Measurements from ENCODE around the gene TM9SF1. TPM values are rescaled to one million over a fixed set of nuclear protein-coding genes. Genes with fewer than 3 reads are reported as not detected.

TM9SF1 gene
- total and polyA plus RNA-seq, 9 of the 15 experiments (the other 6 are each of a cell fraction or from before 2014, with no cell fraction given): 5.3 to 20.3 (median 11.8) TPM

- TF ChIP-seq CHD7 (IDR thresholded peaks at IDR 0.05; ENCODE audit: low read depth, low read length): no peak
- TF ChIP-seq ZBTB43 (CRISPR knock-in tag; IDR thresholded peaks at IDR 0.05): no peak
- TF ChIP-seq PCBP1 (IDR thresholded peaks at IDR 0.05; ENCODE audit: low read depth, low read length, poor library complexity, severe bottlenecking): no peak
- TF ChIP-seq ZNF764 (CRISPR knock-in tag; IDR thresholded peaks at IDR 0.05; ENCODE audit: low read depth): no peak
- peak; percentile 43; the same call in 1 of the 2 replicates for TF ChIP-seq ETV5 (CRISPR knock-in tag; IDR thresholded peaks at IDR 0.05; ENCODE audit: low read depth)
- no peak for TF ChIP-seq POLR2G (IDR thresholded peaks at IDR 0.05; ENCODE audit: low read depth, low read length)
- TF ChIP-seq PRMT5 (CRISPR knock-in tag; IDR thresholded peaks at IDR 0.05): no peak
- TF ChIP-seq ELK3 (CRISPR knock-in tag; IDR thresholded peaks at IDR 0.05): no peak
- TF ChIP-seq ZNF324 (CRISPR knock-in tag; IDR thresholded peaks at IDR 0.05): no peak
- no peak for TF ChIP-seq ZNF197 (CRISPR knock-in tag; IDR thresholded peaks at IDR 0.05; ENCODE audit: low read depth)
- TF ChIP-seq KLF16 (IDR thresholded peaks at IDR 0.05): no peak
- TF ChIP-seq ZBTB7A (IDR thresholded peaks at IDR 0.05; ENCODE audit: borderline replicate concordance, control insufficient read depth, low read depth, low read length): peak; percentile 13; the same call in 1 of the 2 replicates
- no peak for TF ChIP-seq ZNF224 (CRISPR knock-in tag; IDR thresholded peaks at IDR 0.05)
Observed at GRCh38 chr14:24232645-24233537, 37.6 kb upstream of the TM9SF1 start, which contains the start of gene GMPR2 (continued).
